ENCODE results near the gene WIPF2.

DNA sequence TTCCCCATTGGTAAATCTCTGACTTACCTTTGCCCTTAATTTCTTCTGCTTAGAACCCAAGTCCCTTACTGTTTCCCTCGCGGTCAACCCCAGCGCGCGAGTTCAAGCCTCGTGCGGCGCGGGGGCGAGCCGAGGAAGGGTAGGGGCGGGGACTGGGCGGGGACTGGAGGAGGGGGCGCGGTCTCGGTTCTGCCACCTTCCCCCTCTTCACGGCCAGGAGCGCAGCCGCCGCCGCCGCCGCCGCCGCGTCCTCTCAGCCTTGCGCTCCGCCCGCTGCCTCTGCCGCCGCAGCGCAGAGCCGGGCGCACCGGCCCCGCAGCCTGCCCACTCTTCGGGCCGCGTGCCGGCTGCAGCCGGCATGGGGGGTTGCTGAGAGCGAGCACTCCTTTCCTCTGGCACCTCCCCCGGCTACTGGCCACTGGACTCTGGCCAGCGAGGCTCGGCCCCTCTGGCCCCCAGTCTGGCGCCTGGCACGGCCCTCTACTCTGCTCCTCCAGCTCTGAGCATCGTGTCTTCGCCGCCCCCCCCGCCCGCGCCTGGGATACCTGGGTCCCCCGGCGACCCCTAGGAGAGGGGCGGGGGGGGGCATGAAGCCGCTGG lies 41.7 kb upstream of the WIPF2 start, which contains the start of gene RAPGEFL1:
- TF ChIP-seq ZNF317 (CRISPR knock-in tag; IDR thresholded peaks at IDR 0.05; ENCODE audit: borderline replicate concordance, low read depth) (no peak), TEAD4 (CRISPR knock-in tag; IDR thresholded peaks at IDR 0.05) (no peak), ELF4 (CRISPR knock-in tag; IDR thresholded peaks at IDR 0.05; ENCODE audit: low read depth) (no peak), ZNF263 (CRISPR knock-in tag; IDR thresholded peaks at IDR 0.05; ENCODE audit: low read depth) (no peak), ETV6 (CRISPR knock-in tag; IDR thresholded peaks at IDR 0.05) (no peak), NFYB (CRISPR knock-in tag; conservative IDR thresholded peaks at IDR 0.05; ENCODE audit: low read depth) (no peak), ZNF416 (CRISPR knock-in tag; IDR thresholded peaks at IDR 0.05) (peak; percentile 67; the same call in 1 of the 2 replicates), NR2C2 (CRISPR knock-in tag; IDR thresholded peaks at IDR 0.05) (no peak), CREM (CRISPR knock-in tag; IDR thresholded peaks at IDR 0.05) (no peak)
- TF ChIP-seq, protein P1, sequence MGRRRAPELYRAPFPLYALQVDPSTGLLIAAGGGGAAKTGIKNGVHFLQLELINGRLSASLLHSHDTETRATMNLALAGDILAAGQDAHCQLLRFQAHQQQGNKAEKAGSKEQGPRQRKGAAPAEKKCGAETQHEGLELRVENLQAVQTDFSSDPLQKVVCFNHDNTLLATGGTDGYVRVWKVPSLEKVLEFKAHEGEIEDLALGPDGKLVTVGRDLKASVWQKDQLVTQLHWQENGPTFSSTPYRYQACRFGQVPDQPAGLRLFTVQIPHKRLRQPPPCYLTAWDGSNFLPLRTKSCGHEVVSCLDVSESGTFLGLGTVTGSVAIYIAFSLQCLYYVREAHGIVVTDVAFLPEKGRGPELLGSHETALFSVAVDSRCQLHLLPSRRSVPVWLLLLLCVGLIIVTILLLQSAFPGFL (CRISPR knock-in tag; IDR thresholded peaks at IDR 0.05; ENCODE audit: borderline replicate concordance), result no peak
- TF ChIP-seq, protein P2, sequence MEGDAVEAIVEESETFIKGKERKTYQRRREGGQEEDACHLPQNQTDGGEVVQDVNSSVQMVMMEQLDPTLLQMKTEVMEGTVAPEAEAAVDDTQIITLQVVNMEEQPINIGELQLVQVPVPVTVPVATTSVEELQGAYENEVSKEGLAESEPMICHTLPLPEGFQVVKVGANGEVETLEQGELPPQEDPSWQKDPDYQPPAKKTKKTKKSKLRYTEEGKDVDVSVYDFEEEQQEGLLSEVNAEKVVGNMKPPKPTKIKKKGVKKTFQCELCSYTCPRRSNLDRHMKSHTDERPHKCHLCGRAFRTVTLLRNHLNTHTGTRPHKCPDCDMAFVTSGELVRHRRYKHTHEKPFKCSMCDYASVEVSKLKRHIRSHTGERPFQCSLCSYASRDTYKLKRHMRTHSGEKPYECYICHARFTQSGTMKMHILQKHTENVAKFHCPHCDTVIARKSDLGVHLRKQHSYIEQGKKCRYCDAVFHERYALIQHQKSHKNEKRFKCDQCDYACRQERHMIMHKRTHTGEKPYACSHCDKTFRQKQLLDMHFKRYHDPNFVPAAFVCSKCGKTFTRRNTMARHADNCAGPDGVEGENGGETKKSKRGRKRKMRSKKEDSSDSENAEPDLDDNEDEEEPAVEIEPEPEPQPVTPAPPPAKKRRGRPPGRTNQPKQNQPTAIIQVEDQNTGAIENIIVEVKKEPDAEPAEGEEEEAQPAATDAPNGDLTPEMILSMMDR (IDR thresholded peaks at IDR 0.05), result no peak
- TF ChIP-seq, protein P3, sequence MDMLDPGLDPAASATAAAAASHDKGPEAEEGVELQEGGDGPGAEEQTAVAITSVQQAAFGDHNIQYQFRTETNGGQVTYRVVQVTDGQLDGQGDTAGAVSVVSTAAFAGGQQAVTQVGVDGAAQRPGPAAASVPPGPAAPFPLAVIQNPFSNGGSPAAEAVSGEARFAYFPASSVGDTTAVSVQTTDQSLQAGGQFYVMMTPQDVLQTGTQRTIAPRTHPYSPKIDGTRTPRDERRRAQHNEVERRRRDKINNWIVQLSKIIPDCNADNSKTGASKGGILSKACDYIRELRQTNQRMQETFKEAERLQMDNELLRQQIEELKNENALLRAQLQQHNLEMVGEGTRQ (CRISPR knock-in tag; IDR thresholded peaks at IDR 0.05), result no peak
- TF ChIP-seq, protein P4, sequence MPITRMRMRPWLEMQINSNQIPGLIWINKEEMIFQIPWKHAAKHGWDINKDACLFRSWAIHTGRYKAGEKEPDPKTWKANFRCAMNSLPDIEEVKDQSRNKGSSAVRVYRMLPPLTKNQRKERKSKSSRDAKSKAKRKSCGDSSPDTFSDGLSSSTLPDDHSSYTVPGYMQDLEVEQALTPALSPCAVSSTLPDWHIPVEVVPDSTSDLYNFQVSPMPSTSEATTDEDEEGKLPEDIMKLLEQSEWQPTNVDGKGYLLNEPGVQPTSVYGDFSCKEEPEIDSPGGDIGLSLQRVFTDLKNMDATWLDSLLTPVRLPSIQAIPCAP (CRISPR knock-in tag; IDR thresholded peaks at IDR 0.05), result no peak
- TF ChIP-seq, protein P5, sequence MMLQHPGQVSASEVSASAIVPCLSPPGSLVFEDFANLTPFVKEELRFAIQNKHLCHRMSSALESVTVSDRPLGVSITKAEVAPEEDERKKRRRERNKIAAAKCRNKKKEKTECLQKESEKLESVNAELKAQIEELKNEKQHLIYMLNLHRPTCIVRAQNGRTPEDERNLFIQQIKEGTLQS (CRISPR knock-in tag; conservative IDR thresholded peaks at IDR 0.05), result no peak

Measured in WTC11 (cell line).